ENCODE results near the gene RPS14.
"Not testable (repeated sequence)": the region's sequence is repeated elsewhere in the genome, so short reads cannot be mapped to it uniquely, and the experiment has no call there.

Gene RPS14

DNA sequence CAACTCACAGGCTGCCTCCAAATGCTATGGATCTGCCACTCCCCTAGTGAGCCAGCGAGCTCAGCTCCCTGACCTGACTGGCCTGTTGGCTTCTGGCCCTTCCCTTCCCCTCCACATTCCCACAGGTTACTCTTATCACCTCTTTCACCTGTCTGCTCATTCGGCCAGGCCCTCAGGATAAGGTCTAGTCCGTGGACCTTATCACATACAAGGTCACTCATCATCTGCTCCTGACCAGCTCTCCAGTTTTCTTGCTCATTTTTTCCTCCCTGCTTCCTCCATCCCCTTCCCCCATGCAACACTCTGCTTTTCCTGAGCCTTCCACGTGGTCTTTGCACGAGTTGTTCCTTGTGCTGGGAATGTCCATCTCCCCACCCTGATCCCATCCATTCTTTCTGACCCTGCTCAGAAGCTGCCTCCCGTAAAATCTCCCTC, 32.5 kb upstream of the RPS14 start:
- TF ChIP-seq, protein P1, sequence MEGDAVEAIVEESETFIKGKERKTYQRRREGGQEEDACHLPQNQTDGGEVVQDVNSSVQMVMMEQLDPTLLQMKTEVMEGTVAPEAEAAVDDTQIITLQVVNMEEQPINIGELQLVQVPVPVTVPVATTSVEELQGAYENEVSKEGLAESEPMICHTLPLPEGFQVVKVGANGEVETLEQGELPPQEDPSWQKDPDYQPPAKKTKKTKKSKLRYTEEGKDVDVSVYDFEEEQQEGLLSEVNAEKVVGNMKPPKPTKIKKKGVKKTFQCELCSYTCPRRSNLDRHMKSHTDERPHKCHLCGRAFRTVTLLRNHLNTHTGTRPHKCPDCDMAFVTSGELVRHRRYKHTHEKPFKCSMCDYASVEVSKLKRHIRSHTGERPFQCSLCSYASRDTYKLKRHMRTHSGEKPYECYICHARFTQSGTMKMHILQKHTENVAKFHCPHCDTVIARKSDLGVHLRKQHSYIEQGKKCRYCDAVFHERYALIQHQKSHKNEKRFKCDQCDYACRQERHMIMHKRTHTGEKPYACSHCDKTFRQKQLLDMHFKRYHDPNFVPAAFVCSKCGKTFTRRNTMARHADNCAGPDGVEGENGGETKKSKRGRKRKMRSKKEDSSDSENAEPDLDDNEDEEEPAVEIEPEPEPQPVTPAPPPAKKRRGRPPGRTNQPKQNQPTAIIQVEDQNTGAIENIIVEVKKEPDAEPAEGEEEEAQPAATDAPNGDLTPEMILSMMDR (IDR thresholded peaks at IDR 0.05; ENCODE audit: control extremely low read depth, extremely low read depth, low read depth, missing control alignments), result no peak
- no peak for DNase-seq (ENCODE audit: extremely low spot score)
- ChIA-PET CTCF (interaction anchor here (1.1 to 1.2 kb wide), 2 partner anchors 32 to 71 kb away, joined by 3 to 4 read pairs; no protein-coding TSS in a partner anchor), POLR2A (no interaction called here)

DNA sequence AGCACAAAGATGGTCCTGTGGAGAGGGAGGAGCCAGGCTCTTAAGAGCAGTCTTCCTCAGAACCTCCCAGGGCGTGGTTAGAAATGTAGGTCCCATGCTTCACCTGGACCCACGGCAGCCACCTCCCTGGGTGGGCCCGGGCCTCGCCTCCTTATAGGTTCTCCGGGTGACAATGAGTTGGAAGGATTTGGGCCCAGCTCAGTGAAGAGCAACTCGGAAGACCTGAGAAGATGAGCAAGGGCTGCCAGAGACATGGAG, 32.1 kb upstream of the RPS14 start:
- DNase-seq (ENCODE audit: extremely low spot score), result no peak
- TF ChIP-seq, protein P1 (IDR thresholded peaks at IDR 0.05; ENCODE audit: control extremely low read depth, extremely low read depth, low read depth, missing control alignments), result no peak
- CTCF ChIA-PET, result interaction anchor here (1.2 kb wide), 1 partner anchor 71 kb away, joined by 3 read pairs; no protein-coding TSS in a partner anchor
- POLR2A ChIA-PET, result no interaction called here

DNA sequence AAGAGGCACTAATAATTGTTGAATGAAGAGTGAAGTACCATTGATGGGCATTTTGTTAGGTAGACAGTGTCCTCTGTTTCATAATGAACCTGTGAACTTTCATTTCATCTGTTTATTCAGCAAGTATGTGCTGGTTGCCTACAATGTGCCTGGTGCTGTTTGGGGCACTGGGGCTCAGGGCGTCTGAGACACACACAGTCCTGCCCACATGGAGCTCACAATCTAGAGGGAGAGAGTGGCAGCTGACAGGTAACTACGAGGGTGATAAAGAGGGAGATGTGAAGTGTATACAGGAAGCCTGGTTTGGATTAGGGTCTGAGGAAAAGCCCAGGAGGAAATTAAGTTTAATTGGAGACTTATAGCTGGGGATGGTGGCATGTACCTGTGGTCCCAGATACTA, 29.9 kb upstream of the RPS14 start:
- CTCF ChIA-PET, result interaction anchor here (1.0 to 1.4 kb wide), 4 partner anchors 10 to 20 kb away, joined by 3 to 4 read pairs (median 4); no protein-coding TSS in a partner anchor

DNA sequence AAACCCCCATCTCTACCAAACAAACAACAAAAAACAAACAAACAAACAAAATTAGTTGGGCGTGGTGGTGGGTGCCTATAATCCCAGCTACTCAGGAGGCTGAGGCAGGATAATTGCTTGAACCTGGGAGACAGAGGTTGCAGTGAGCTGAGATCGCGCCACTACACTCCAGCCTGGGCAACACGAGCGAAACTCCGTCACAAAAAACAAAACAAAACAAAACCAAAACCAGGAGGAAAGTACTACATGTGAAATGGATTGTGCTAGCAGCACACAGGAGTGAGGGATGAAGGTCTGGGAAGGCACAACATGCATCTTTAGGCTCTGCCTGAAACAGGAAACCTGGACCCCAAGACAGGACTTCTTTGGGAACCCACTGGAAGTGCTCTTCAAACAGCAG, 27.0 kb upstream of the RPS14 start:
- DNase-seq (ENCODE audit: extremely low spot score); POLR2A ChIA-PET: not testable (repeated sequence)
- CTCF ChIA-PET, result interaction anchor here (1.7 kb wide), 1 partner anchor 11 kb away, joined by 4 read pairs; no protein-coding TSS in a partner anchor

More for the DNA sequence above, 29.9 kb upstream of the RPS14 start:
- POLR2A ChIA-PET, result interaction anchor here (0.6 to 0.7 kb wide), 2 partner anchors 162 to 180 kb away, joined by 3 to 6 read pairs; no protein-coding TSS in a partner anchor
- TF ChIP-seq, protein P1 (IDR thresholded peaks at IDR 0.05; ENCODE audit: control extremely low read depth, extremely low read depth, low read depth, missing control alignments), result no peak
- no peak for DNase-seq (ENCODE audit: extremely low spot score)

DNA sequence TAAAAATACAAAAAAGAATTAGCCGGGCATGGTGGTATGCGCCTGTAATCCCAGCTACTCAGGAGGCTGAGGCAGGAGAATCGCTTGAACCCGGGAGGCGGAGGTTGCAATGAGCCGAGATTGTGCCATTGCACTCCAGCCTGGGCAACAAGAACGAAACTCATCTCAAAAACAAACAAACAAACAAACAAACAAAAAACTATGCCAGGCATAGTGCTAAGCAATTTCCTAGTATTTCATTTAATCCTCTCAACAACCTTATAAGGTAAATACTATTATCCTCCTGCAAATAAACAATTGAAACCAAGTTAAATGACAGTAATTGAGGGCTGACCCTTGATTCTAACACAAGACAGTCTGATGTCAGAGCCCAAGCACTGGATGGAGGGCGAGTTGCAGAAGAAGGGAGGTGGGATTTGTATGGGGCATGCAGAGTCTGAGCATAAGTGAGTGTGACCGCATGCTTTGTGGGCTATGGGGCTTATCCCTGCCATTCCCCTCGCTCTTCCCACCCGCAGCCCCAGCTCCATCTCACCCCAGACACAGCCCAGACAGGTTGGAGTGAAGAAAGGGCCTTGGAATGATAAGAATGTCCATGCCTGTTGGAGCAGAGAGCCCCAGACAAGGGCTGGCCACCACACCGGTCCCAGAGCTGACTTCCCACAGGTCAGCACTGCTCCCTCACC, 24.3 kb upstream of the RPS14 start:
- DNase-seq (ENCODE audit: extremely low spot score), result no peak
- ChIA-PET POLR2A (no interaction called here), CTCF (interaction anchor here (1.3 to 4.4 kb wide), 3 partner anchors 13 to 76 kb away, joined by 3 to 20 read pairs (median 4); no protein-coding TSS in a partner anchor)
- TF ChIP-seq, protein P1 (IDR thresholded peaks at IDR 0.05; ENCODE audit: control extremely low read depth, extremely low read depth, low read depth, missing control alignments), result no peak

DNA sequence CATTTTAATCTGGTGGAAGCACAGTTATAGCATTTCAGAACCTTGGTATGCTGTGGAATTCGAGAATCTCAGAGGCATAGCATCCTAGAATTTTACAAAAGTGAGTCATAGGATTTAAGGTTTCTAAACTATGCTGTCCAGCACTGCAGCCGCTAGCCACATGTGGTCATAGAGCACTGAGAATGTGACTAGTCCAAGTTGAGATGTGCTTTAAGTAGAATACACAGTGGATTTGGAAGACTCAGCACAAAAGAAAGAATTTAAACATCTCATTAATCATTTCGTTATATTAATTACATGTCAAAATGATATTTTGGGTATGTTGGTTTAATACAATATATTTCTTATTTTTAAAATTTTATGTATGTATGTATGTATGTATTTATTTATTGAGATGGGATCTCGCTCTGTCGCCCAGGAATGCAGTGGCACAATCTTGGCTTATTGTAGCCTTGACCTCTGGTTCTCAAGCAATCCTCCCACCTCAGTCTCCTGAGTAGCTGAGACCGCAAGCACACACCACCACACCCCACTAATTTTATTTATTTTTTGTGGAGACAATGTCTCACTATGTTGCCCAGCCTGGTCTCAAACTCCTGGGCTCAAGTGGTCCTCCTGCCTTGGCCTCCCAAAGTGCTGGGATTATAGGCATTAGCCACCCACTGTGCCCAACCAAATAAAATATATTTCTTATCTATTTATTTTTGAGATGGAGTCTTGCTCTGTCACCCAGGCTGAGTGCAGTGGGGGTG, 20.4 kb upstream of the RPS14 start:
- ChIA-PET POLR2A (no interaction called here), CTCF (interaction anchor here (1.7 kb wide), 1 partner anchor 11 kb away, joined by 7 read pairs; no protein-coding TSS in a partner anchor)
- TF ChIP-seq, protein P1 (IDR thresholded peaks at IDR 0.05; ENCODE audit: control extremely low read depth, extremely low read depth, low read depth, missing control alignments), result no peak
- no peak for DNase-seq (ENCODE audit: extremely low spot score)

DNA sequence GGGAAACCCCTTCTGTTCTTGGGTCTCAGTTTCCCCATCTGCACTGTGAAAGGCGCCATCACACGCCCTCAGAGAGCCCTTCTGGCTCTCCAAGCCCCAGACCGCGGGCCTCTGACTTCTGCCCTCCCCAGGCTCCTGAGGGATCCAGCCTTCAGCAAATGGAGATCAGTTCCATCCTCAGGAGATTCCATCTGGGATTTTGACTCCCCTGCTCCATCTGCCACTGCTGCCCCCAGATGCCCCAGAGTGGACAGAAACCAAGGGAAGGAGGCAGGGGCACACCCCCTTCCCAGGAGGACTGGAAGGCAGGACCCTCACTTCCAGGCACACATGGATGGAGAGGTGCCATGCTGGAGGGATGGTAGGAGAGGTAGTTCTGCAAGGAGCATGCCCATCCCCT, 18.7 kb upstream of the RPS14 start:
- DNase-seq (ENCODE audit: extremely low spot score), result no peak
- ChIA-PET CTCF (no interaction called here), POLR2A (no interaction called here)
- TF ChIP-seq, protein P1 (IDR thresholded peaks at IDR 0.05; ENCODE audit: control extremely low read depth, extremely low read depth, low read depth, missing control alignments), result no peak
